Panc1 (cell line): ENCODE data around the gene ZC3H10. TPM values are rescaled to one million over a fixed set of nuclear protein-coding genes. Genes with fewer than 3 reads are reported as not detected.

Source experiments
- ATAC-seq: fragments of 200-7000 bp; cut with Tn5 transposase; 2 replicates; pipeline ENCODE4 v1.9.1; 2020; ENCODE audit warnings: mild to moderate bottlenecking, moderate library complexity
- BruUV-seq: library from RNA; stranded (reverse); fragments of 400-500 nt; replicated peaks from 2 replicates; lab custom pipeline; 2021; lab: Mats Ljungman, UMichigan
- CTCF ChIA-PET: fragments of 300-600 bp; sonication (Branson Sonifier 250); formaldehyde crosslinking; loops from one replicate; lab custom pipeline; 2022; ENCODE audit warnings: antibody characterized with exemption; lab: Charles Lee
- POLR2A ChIA-PET: fragments of 300-600 bp; sonication (Branson Sonifier 250); formaldehyde crosslinking; loops from one replicate; lab custom pipeline; 2022; ENCODE audit warnings: antibody characterized with exemption; lab: Charles Lee
- DNase-seq: peaks from one replicate; pipeline ENCODE4 v3.0.0-alpha.2; 2010; ENCODE audit warnings: low read depth, low spot score
- H3K27ac ChIP-seq: 2 replicates; pipeline ENCODE4 v1.5.1; 2011; ENCODE audit warnings: mild to moderate bottlenecking, low read length, inconsistent platforms
- H3K27me3 ChIP-seq: fragments of 200-500 bp; sonication (Bioruptor generic); 2 replicates; pipeline ENCODE4 v1.6.0; 2014; ENCODE audit warnings: low read length, inconsistent platforms; ENCODE audit not compliant: control insufficient read depth, insufficient read depth
- H3K36me3 ChIP-seq: fragments of 200-500 bp; sonication (Bioruptor generic); 2 replicates; pipeline ENCODE4 v1.5.1; 2014; ENCODE audit warnings: inconsistent platforms, mild to moderate bottlenecking, low read length, moderate library complexity; ENCODE audit not compliant: control insufficient read depth, insufficient read depth
- H3K4me1 ChIP-seq: 2 replicates; pipeline ENCODE4 v1.5.1; 2011; ENCODE audit warnings: inconsistent platforms, mild to moderate bottlenecking, low read length, moderate library complexity; ENCODE audit not compliant: control insufficient read depth, insufficient read depth
- H3K4me3 ChIP-seq, 2 experiments: 2 replicates each; pipeline ENCODE4 v1.5.1; 2011 to 2012; ENCODE audit warnings: low read depth in 2 of 2, low read length in 2 of 2, mild to moderate bottlenecking in 2 of 2, inconsistent platforms in 1 of 2, moderate library complexity in 1 of 2
- H3K9me3 ChIP-seq: fragments of 200-500 bp; sonication (Bioruptor generic); 2 replicates; pipeline ENCODE4 v1.5.1; 2014; ENCODE audit warnings: low read depth, mild to moderate bottlenecking, inconsistent platforms, low read length, moderate library complexity; ENCODE audit not compliant: control insufficient read depth, insufficient read depth
- POLR2AphosphoS5 ChIP-seq: IDR thresholded peaks from 2 replicates; pipeline ENCODE4 v1.6.1; 2012; ENCODE audit warnings: mild to moderate bottlenecking, low read depth, low read length, moderate library complexity
- SIN3A ChIP-seq: IDR thresholded peaks from 2 replicates; pipeline ENCODE4 v1.6.1; 2012; ENCODE audit warnings: low read depth, mild to moderate bottlenecking, low read length, moderate library complexity, borderline replicate concordance; ENCODE audit not compliant: insufficient read depth
- TCF7L2 ChIP-seq: IDR thresholded peaks from 2 replicates; pipeline ENCODE4 v1.6.1; 2011; ENCODE audit warnings: mild to moderate bottlenecking, low read depth, low read length, inconsistent platforms
- in situ Hi-C: cut with HindIII; loops from 2 replicates; pipeline ENCODE4 v1.10.0; 2016; ENCODE audit warnings: low sequenced_read_pairs, low pct_unique_long_range_greater_than_20kb
- intact Hi-C: fragments of 100-400 bp; cut with micrococcal nuclease; formaldehyde crosslinking; loops from one replicate; pipeline ENCODE4 v1.10.0; 2022; ENCODE audit not compliant: unreplicated experiment
- total RNA-seq: library from RNA; stranded (reverse); gene quantifications from one replicate; pipeline ENCODE4 v1.2.1, GENCODE V29; 2021; ENCODE audit not compliant: unreplicated experiment
- TF ChIP-seq, protein P1 (sequence below): fragments of 450-650 bp; IDR thresholded peaks from 2 replicates; pipeline ENCODE4 v1.5.1; 2017; ENCODE audit warnings: mild to moderate bottlenecking
- TF ChIP-seq, protein P2 (sequence below), 2 experiments: IDR thresholded peaks; 2 replicates each; pipeline ENCODE4 v1.6.1; 2011 to 2012; ENCODE audit warnings: low read depth in 2 of 2, control low read depth in 1 of 2, low read length in 1 of 2, mild to moderate bottlenecking in 1 of 2, moderate library complexity in 1 of 2; ENCODE audit not compliant: insufficient read depth in 1 of 2

The ZC3H10 gene
- total RNA-seq, 1 experiment from 2014 or later, result 6.0 TPM

DNA sequence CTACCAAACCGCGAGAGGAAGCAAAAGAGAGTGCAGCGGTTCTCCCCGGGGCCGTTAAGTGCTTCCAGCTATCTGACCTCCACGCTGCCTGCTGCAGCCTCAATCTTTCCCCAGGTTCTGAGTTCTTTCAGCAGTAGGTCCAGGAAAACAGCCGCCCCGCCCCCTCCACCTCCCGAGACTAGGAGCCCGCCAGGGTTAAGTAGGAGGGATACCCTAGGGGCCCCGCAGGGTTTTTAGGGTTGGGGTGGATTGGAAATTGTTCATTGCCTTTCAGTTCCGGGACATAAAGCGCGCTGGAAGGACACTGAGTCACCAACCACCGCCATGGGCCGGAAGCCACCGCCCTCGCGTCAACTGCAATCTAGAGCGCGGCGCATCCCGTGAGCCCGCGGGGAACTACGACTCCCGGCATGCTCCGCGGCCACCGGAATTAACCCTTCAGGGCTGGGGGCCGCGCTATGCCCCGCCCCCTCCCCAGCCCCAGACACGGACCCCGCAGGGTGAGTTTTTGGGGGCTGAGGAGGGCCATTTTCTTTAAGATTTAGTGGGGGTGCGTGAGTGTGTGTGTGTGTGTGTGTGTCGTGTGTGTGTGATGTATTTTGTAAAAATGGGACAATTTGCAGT is 34.2 kb downstream of the ZC3H10 start, which contains the start of gene MYL6B:
Gene MYL6B (plus strand): TSS at position 456 of the 624 bp plus-strand sequence. CDS start 1,332 bp downstream, outside the sequence.
- Histone ChIP-seq H3K4me1 (peaks cover 28% of the 10 kb centered on the region), H3K36me3 (peaks cover 3% of the 10 kb centered on the region; the same call in 1 of the 2 replicates), H3K9me3 (no peaks in the 10 kb centered on the region), H3K27me3 (no peaks in the 10 kb centered on the region), H3K4me3 (peak within 1 kb of the TSS; percentile 66), H3K27ac (peak within 1 kb of the TSS; percentile 93)
- intact Hi-C loops, result no loop called here
- POLR2A ChIA-PET, result interaction anchor here (0.6 kb wide), 1 partner anchor 163 kb away, joined by 5 read pairs; no protein-coding TSS in a partner anchor
- CTCF ChIA-PET, result interaction anchor here (0.6 kb wide), 2 partner anchors 26 to 432 kb away, joined by 3 to 6 read pairs; partner anchors contain the start of gene RDH5
- in situ Hi-C loops, result no loop called here
- TF ChIP-seq TCF7L2, result no peak
- TF ChIP-seq POLR2AphosphoS5, result peak; percentile 82
- peak; percentile 74 for DNase-seq
- ATAC-seq, result peak; percentile 94
- BruUV-seq, result no TSS peak

DNA sequence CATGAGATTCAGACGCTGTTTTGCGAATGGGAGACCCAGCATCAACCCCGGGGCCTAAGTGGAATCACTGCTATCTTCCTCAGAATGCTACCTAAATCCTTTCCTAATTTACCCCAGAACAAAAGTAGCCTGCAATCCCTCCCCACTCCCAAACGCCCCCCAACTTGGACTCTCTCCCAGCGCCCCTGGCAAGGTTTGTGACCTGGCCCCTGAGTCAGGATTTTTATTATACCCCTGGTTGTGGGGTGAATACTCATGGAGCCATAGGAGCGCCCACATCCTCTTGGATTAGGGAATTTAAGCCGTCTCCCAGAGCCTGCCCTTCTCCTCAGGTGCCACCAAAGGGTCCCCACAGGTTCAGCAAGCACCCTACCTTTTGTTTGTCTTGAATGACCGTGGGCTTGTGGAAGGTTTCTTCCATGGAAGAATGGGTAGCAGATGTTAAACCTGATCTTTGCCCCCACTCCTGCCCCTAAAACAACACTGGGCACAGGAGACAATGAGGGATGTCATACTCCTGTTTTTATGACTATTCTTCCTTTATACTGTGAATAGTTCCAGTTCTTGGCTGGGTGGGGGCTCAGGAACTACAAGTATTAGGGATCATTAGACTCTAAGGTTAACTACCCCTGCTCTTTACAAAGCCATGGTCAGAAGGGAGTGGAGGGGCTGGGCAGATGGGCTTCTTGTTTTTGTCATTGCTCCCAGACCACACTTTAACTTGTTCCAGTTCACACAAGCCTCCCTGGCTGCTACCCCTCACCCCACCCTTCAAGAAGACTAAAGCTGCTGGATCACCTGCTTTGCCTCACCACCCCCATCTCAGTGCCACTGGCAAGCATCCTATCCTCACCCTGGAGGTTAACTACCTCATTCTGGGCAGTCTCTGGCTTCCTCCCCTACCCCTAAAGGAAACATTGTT is 35.0 kb downstream of the ZC3H10 start:
- no peaks in the 10 kb centered on the region for H3K9me3 ChIP-seq
- H3K4me3 ChIP-seq, result peak overlapping the region; percentile 66
- TSS peak; percentile 80 for BruUV-seq
- in situ Hi-C loops, result no loop called here
- H3K4me1 ChIP-seq, result peaks cover 28% of the 10 kb centered on the region
- CTCF ChIA-PET, result no interaction called here
- peaks cover 3% of the 10 kb centered on the region; the same call in 1 of the 2 replicates for H3K36me3 ChIP-seq
- POLR2A ChIA-PET, result no interaction called here
- no peaks in the 10 kb centered on the region for H3K27me3 ChIP-seq
- peak overlapping the region; percentile 93 for H3K27ac ChIP-seq
- ATAC-seq (no peak), DNase-seq (no peak)
- intact Hi-C loops, result no loop called here
- TF ChIP-seq TCF7L2 (no peak), POLR2AphosphoS5 (no peak), SIN3A (no peak)
- TF ChIP-seq, protein P1, sequence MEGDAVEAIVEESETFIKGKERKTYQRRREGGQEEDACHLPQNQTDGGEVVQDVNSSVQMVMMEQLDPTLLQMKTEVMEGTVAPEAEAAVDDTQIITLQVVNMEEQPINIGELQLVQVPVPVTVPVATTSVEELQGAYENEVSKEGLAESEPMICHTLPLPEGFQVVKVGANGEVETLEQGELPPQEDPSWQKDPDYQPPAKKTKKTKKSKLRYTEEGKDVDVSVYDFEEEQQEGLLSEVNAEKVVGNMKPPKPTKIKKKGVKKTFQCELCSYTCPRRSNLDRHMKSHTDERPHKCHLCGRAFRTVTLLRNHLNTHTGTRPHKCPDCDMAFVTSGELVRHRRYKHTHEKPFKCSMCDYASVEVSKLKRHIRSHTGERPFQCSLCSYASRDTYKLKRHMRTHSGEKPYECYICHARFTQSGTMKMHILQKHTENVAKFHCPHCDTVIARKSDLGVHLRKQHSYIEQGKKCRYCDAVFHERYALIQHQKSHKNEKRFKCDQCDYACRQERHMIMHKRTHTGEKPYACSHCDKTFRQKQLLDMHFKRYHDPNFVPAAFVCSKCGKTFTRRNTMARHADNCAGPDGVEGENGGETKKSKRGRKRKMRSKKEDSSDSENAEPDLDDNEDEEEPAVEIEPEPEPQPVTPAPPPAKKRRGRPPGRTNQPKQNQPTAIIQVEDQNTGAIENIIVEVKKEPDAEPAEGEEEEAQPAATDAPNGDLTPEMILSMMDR, result no peak
- TF ChIP-seq, protein P2, sequence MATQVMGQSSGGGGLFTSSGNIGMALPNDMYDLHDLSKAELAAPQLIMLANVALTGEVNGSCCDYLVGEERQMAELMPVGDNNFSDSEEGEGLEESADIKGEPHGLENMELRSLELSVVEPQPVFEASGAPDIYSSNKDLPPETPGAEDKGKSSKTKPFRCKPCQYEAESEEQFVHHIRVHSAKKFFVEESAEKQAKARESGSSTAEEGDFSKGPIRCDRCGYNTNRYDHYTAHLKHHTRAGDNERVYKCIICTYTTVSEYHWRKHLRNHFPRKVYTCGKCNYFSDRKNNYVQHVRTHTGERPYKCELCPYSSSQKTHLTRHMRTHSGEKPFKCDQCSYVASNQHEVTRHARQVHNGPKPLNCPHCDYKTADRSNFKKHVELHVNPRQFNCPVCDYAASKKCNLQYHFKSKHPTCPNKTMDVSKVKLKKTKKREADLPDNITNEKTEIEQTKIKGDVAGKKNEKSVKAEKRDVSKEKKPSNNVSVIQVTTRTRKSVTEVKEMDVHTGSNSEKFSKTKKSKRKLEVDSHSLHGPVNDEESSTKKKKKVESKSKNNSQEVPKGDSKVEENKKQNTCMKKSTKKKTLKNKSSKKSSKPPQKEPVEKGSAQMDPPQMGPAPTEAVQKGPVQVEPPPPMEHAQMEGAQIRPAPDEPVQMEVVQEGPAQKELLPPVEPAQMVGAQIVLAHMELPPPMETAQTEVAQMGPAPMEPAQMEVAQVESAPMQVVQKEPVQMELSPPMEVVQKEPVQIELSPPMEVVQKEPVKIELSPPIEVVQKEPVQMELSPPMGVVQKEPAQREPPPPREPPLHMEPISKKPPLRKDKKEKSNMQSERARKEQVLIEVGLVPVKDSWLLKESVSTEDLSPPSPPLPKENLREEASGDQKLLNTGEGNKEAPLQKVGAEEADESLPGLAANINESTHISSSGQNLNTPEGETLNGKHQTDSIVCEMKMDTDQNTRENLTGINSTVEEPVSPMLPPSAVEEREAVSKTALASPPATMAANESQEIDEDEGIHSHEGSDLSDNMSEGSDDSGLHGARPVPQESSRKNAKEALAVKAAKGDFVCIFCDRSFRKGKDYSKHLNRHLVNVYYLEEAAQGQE (IDR thresholded peaks at IDR 0.05; ENCODE audit: insufficient read depth in 1 of 2, low read depth in 2 of 2, low read length in 1 of 2), result no peak
